GM23248 (cell line): ENCODE results near the gene CDX1. TPM values are rescaled to one million over a fixed set of nuclear protein-coding genes. Genes with fewer than 3 reads are reported as not detected.

Experiments
- DNase-seq: peaks from one replicate; pipeline ENCODE4 v3.0.0-alpha.2; 2015
- H2AFZ ChIP-seq: fragments of 200-600 bp; sonication (generic); 2 replicates; pipeline ENCODE4 v1.6.1; 2016; ENCODE audit warnings: antibody characterized with exemption
- H3F3A ChIP-seq: fragments of 200-600 bp; sonication (generic); 2 replicates; pipeline ENCODE4 v1.6.1; 2016; ENCODE audit warnings: mild to moderate bottlenecking, antibody characterized with exemption, mixed run types; ENCODE audit not compliant: insufficient read depth
- H3K27ac ChIP-seq: fragments of 200-600 bp; sonication (generic); 2 replicates; pipeline ENCODE4 v1.5.1; 2016; ENCODE audit warnings: mild to moderate bottlenecking
- H3K27me3 ChIP-seq: fragments of 200-600 bp; sonication (generic); replicated peaks from 2 replicates; pipeline ENCODE4 v1.6.1; 2016; ENCODE audit warnings: mild to moderate bottlenecking; ENCODE audit not compliant: insufficient read depth
- H3K36me3 ChIP-seq: fragments of 200-600 bp; sonication (generic); 2 replicates; pipeline ENCODE4 v1.6.1; 2016; ENCODE audit warnings: low read depth, mild to moderate bottlenecking
- H3K4me1 ChIP-seq: fragments of 200-600 bp; sonication (generic); 2 replicates; pipeline ENCODE4 v1.6.1; 2016; ENCODE audit warnings: mild to moderate bottlenecking; ENCODE audit not compliant: insufficient read depth
- H3K4me2 ChIP-seq: fragments of 200-600 bp; sonication (generic); one replicate; pipeline ENCODE4 v1.6.1; 2016; ENCODE audit warnings: mild to moderate bottlenecking; ENCODE audit not compliant: unreplicated experiment
- H3K4me3 ChIP-seq: fragments of 200-600 bp; sonication (generic); 2 replicates; pipeline ENCODE4 v1.5.1; 2016; ENCODE audit warnings: mild to moderate bottlenecking
- H3K79me2 ChIP-seq: fragments of 200-600 bp; sonication (generic); 2 replicates; pipeline ENCODE4 v1.6.1; 2016; ENCODE audit warnings: mild to moderate bottlenecking; ENCODE audit not compliant: insufficient read depth
- H3K9ac ChIP-seq: fragments of 200-600 bp; sonication (generic); 2 replicates; pipeline ENCODE4 v1.6.1; 2016; ENCODE audit warnings: mild to moderate bottlenecking
- H3K9me2 ChIP-seq: fragments of 200-600 bp; sonication (generic); 2 replicates; pipeline ENCODE4 v1.6.1; 2016; ENCODE audit warnings: mixed run types, mild to moderate bottlenecking, moderate library complexity; ENCODE audit not compliant: insufficient read depth
- H3K9me3 ChIP-seq: fragments of 200-600 bp; sonication (generic); one replicate; pipeline ENCODE4 v1.6.1; 2017; ENCODE audit warnings: low read depth
- H4K20me1 ChIP-seq: fragments of 200-600 bp; sonication (generic); 2 replicates; pipeline ENCODE4 v1.6.0; 2016; ENCODE audit not compliant: insufficient read depth
- EZH2 ChIP-seq: fragments of 200-600 bp; sonication (generic); IDR thresholded peaks from 2 replicates; pipeline ENCODE4 v1.6.1; 2018; ENCODE audit warnings: antibody characterized with exemption, mild to moderate bottlenecking; ENCODE audit not compliant: insufficient read depth, poor library complexity, severe bottlenecking
- EZH2phosphoT487 ChIP-seq: fragments of 200-600 bp; sonication (generic); IDR thresholded peaks from 2 replicates; pipeline ENCODE4 v1.6.1; 2018; ENCODE audit warnings: antibody characterized with exemption, moderate library complexity, mild to moderate bottlenecking, low read depth; ENCODE audit not compliant: insufficient read depth
- WGBS, 2 experiments: methylation state at CpG; one replicate each; pipeline ENCODE4 v1.1.6; 2015 to 2017; ENCODE audit warnings: low lambda C conversion rate in 2 of 2, low coverage in 1 of 2; ENCODE audit errors: missing lambda C conversion rate in 2 of 2; 5-methylcytosine and 5-hydroxymethylcytosine counted together
- in situ Hi-C: fragments of 300-500 bp; cut with MboI; formaldehyde crosslinking; loops from 2 replicates; pipeline ENCODE4 v1.15.0; 2020
- polyA plus RNA-seq: library from polyadenylated mRNA; unstranded; fragments of >200 nt; fragmentation: Nextera tagmentation; extraction: Ambion mirVana; gene quantifications from 2 replicates; pipeline ENCODE4 v1.2.1, GENCODE V29; 2016
- total RNA-seq: library from RNA; depleted of rRNA; stranded (reverse); fragments of >200 nt; shearing (Covaris generic); gene quantifications from 2 replicates; pipeline ENCODE4 v1.2.3, GENCODE V29; 2014

The CDX1 gene
- total and polyA plus RNA-seq, 2 experiments from 2014 or later, result not detected

DNA sequence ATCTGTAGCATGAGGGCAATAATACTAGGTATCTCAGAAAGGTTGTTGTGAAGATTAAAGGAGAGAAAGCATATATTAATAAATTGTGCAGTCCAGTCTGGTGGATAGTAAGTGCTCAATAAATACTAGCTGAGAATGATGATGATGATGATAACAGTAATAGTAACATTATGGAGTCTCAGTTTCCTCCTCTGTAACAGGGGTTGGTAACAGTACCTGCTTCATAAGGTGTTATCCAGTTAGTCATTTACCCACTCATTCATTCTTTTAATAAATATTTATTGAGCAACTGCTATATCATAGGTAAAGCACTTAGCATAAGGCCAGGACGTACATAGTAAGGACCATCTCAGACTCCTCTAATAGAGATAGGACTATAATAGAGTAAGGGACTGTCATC, 30.9 kb downstream of the CDX1 start:
- Histone ChIP-seq H4K20me1 (no peaks in the 10 kb centered on the region), H3K4me2 (no peak overlapping the region), H3K79me2 (no peaks in the 10 kb centered on the region), H3F3A (no peaks in the 10 kb centered on the region), H3K4me3 (no peak overlapping the region), H3K27me3 (no peaks in the 10 kb centered on the region), H3K27ac (no peak overlapping the region), H3K9me2 (no peaks in the 10 kb centered on the region), H3K4me1 (no peaks in the 10 kb centered on the region), H3K9ac (no peak overlapping the region), H3K36me3 (no peaks in the 10 kb centered on the region), H2AFZ (no peak overlapping the region), H3K9me3 (no peaks in the 10 kb centered on the region)
- 65 to 85% methylated on average over 1 of the region's 1 CpG for WGBS, 2 experiments
- no peak for DNase-seq
- in situ Hi-C loops, result no loop called here
- no peak for TF ChIP-seq EZH2
- TF ChIP-seq EZH2phosphoT487, result no peak

GRCh38 chr5:150202501-150202900, 35.9 kb downstream of the CDX1 start:
- H3K9me3 ChIP-seq, result no peaks in the 10 kb centered on the region
- H3K79me2 ChIP-seq, result no peaks in the 10 kb centered on the region
- no peak for DNase-seq
- in situ Hi-C loops, result loop anchor here (25.0 kb wide), 1 partner anchor 365 kb away; no protein-coding TSS in a partner anchor
- H3K36me3 ChIP-seq, result no peaks in the 10 kb centered on the region
- H3F3A ChIP-seq, result no peaks in the 10 kb centered on the region
- no peak overlapping the region for H3K4me3 ChIP-seq
- H3K27me3 ChIP-seq, result no peaks in the 10 kb centered on the region
- no peak overlapping the region for H3K27ac ChIP-seq
- H2AFZ ChIP-seq, result no peak overlapping the region
- no peaks in the 10 kb centered on the region for H3K4me1 ChIP-seq
- H3K4me2 ChIP-seq, result no peak overlapping the region
- no peaks in the 10 kb centered on the region for H4K20me1 ChIP-seq
- H3K9ac ChIP-seq, result no peak overlapping the region
- WGBS, 2 experiments, result 93% methylated on average over 10 of the region's 10 CpGs
- TF ChIP-seq EZH2phosphoT487, result no peak
- TF ChIP-seq EZH2, result no peak
- H3K9me2 ChIP-seq, result no peaks in the 10 kb centered on the region

GRCh38 chr5:150203832-150204589, 37.4 kb downstream of the CDX1 start:
- Histone ChIP-seq H2AFZ (no peak overlapping the region), H3K27me3 (no peaks in the 10 kb centered on the region), H4K20me1 (no peaks in the 10 kb centered on the region), H3K27ac (no peak overlapping the region), H3K9me3 (no peaks in the 10 kb centered on the region), H3K4me2 (no peak overlapping the region), H3K9me2 (no peaks in the 10 kb centered on the region), H3K4me1 (peaks cover 6% of the 10 kb centered on the region), H3F3A (no peaks in the 10 kb centered on the region), H3K9ac (no peak overlapping the region), H3K79me2 (no peaks in the 10 kb centered on the region), H3K4me3 (no peak overlapping the region), H3K36me3 (no peaks in the 10 kb centered on the region)
- WGBS, 2 experiments, result 87 to 88% methylated on average over 12 of the region's 12 CpGs
- in situ Hi-C loops, result loop anchor here (25.0 kb wide), 1 partner anchor 367 kb away; no protein-coding TSS in a partner anchor
- no peak for TF ChIP-seq EZH2
- no peak for TF ChIP-seq EZH2phosphoT487
- DNase-seq, result no peak

DNA sequence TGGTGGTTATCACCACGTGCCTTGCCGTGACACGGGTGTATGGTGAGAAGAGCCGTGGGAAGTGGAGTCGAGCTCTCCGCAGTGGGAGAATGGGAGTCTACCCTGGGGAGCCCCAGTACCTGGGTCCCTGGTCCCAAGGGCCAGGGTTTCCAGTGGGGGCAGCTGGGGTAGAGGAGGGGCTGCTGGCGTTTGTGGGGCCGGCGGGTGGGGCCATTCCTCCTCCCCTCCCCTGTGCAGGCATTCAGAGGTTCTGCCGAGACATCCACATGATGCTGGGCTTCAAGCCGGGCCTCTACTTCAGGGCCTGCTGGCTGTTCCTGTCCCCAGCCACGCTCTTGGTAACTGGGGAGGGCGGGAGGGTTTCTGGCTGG, 38.0 kb downstream of the CDX1 start:
- WGBS, 2 experiments, result 95 to 96% methylated on average over 7 to 13 of the region's 13 CpGs
- no peak for DNase-seq
- H3K9me2 ChIP-seq, result no peaks in the 10 kb centered on the region
- H3K36me3 ChIP-seq, result no peaks in the 10 kb centered on the region
- H3K4me3 ChIP-seq, result no peak overlapping the region
- no peak for TF ChIP-seq EZH2phosphoT487
- TF ChIP-seq EZH2, result no peak
- H3K4me2 ChIP-seq, result no peak overlapping the region
- H3K4me1 ChIP-seq, result peaks cover 9% of the 10 kb centered on the region
- H2AFZ ChIP-seq, result no peak overlapping the region
- H3K79me2 ChIP-seq, result no peaks in the 10 kb centered on the region
- H3K9me3 ChIP-seq, result no peaks in the 10 kb centered on the region
- H3K9ac ChIP-seq, result no peak overlapping the region
- no peaks in the 10 kb centered on the region for H4K20me1 ChIP-seq
- no peaks in the 10 kb centered on the region for H3F3A ChIP-seq
- no peak overlapping the region for H3K27ac ChIP-seq
- in situ Hi-C loops, result loop anchor here (25.0 kb wide), 1 partner anchor 367 kb away; no protein-coding TSS in a partner anchor
- no peaks in the 10 kb centered on the region for H3K27me3 ChIP-seq
